Activated CD8-positive, alpha-beta T cell treated with anti-CD3 and anti-CD28 coated beads, Interleukin-2, amount 10 ng/mL, durations not matched to agents 7 days and 5 days (primary cell): Measurements from ENCODE around the gene ARIH1. TPM values are rescaled to one million over a fixed set of nuclear protein-coding genes. Genes with fewer than 3 reads are reported as not detected.
"Not testable (repeated sequence)": the region's sequence is repeated elsewhere in the genome, so short reads cannot be mapped to it uniquely, and the experiment has no call there.

ENCODE experiments used
- ATAC-seq: fragments of 150-1000 bp; cut with Tn5 transposase; one replicate; pipeline ENCODE4 v1.10.0; 2021; ENCODE audit warnings: moderate library complexity
- CTCF ChIA-PET: fragments of 350-600 bp; sonication (Branson Sonifier 250); formaldehyde crosslinking; loops from one replicate; lab custom pipeline; 2021; ENCODE audit warnings: antibody characterized with exemption; lab: Charles Lee
- POLR2A ChIA-PET: fragments of 350-600 bp; sonication (Branson Sonifier 250); formaldehyde crosslinking; loops from one replicate; lab custom pipeline; 2021; ENCODE audit warnings: antibody characterized with exemption; lab: Charles Lee
- DNase-seq: peaks from one replicate; pipeline ENCODE4 v3.0.0-alpha.2; 2020
- H3K27ac Mint-ChIP-seq: one replicate; pipeline ENCODE4 v1.8.0; 2021; ENCODE audit warnings: mild to moderate bottlenecking, mixed read lengths
- H3K27me3 Mint-ChIP-seq: one replicate; pipeline ENCODE4 v1.8.0; 2021; ENCODE audit warnings: low read depth, mixed read lengths
- H3K36me3 Mint-ChIP-seq: one replicate; pipeline ENCODE4 v1.8.0; 2021; ENCODE audit warnings: low read depth, mixed read lengths
- H3K4me1 Mint-ChIP-seq: one replicate; pipeline ENCODE4 v1.8.0; 2021; ENCODE audit warnings: low read depth, mixed read lengths
- H3K4me3 Mint-ChIP-seq: one replicate; pipeline ENCODE4 v1.8.0; 2021; ENCODE audit warnings: mild to moderate bottlenecking, mixed read lengths
- H3K9me3 Mint-ChIP-seq: one replicate; pipeline ENCODE4 v1.8.0; 2022; ENCODE audit warnings: mixed read lengths; ENCODE audit not compliant: insufficient read depth
- total RNA-seq, 2 experiments: library from RNA; stranded (reverse); gene quantifications; one replicate each; pipeline ENCODE4 v1.2.3, GENCODE V29; 2021

Gene ARIH1
- total RNA-seq, 2 experiments from 2014 or later = 110 to 119 TPM

GRCh38 chr15:72636519-72637282 is 162.6 kb downstream of the ARIH1 start:
- H3K27me3 Mint-ChIP-seq, H3K4me1 Mint-ChIP-seq, POLR2A ChIA-PET, H3K36me3 Mint-ChIP-seq, CTCF ChIA-PET, H3K9me3 Mint-ChIP-seq, H3K27ac Mint-ChIP-seq: not testable (repeated sequence)
- peak overlapping the region; percentile 46 for H3K4me3 Mint-ChIP-seq
- DNase-seq = peak; percentile 82
- peak; percentile 80 for ATAC-seq

DNA sequence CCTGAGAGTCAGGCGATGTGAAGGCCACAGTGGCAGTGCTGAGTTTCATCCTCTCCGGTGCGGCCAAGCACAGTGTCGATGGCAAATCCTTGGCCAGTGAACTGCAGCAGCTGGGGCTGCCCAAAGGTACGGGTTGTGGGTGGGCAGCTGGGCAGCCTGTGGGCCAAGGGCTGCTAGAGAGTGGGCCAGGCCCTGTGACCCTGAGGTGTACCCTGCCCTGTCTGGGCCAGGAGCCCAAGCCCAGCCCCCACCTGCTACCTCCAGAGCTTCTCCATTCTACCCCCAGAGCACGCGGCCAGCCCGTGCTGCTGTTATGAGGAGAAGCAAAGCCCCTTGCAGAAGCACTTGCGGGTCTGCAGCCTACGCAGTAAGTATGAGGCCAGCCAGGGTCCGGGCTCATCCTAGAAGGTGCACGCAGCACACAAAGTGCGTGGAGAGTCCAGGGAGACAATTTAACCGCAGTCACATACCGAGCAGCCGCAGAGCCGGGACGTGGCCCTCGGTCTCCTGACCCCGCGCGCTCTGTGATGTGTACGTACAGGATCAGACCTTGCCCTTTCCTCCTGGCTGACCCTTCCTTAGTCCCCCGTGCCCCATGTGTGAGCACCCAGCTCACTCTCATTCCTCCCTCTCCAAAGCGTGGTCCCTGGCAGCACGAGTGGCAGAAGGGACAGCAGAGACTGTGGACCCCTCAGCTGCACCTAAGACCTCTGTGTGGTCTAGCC is 165.8 kb downstream of the ARIH1 start:
- POLR2A ChIA-PET, CTCF ChIA-PET, H3K27ac Mint-ChIP-seq, H3K36me3 Mint-ChIP-seq, ATAC-seq, H3K9me3 Mint-ChIP-seq, H3K4me1 Mint-ChIP-seq, H3K27me3 Mint-ChIP-seq, DNase-seq, H3K4me3 Mint-ChIP-seq: not testable (repeated sequence)

DNA sequence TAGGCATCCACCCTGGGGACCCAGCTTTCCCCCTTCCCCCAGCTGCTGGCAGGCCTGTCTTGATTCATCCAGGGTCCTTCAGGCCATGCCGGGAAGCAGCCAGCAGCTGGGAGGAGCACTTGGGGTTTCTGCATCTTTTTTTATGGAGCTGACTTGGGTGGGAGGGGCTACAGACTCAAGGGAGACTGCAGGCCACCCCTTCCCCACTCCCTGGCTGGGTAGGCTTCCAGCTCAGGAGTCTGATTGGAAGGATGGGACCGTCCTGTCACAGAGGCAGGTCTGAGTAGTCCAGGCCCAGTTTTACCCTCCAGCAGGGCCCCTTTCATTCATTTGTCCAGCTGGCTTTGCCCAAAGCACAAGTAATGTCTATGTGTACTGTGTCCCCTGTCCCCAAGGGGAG is 168.1 kb downstream of the ARIH1 start:
- H3K27ac Mint-ChIP-seq, H3K4me3 Mint-ChIP-seq, CTCF ChIA-PET, POLR2A ChIA-PET, H3K36me3 Mint-ChIP-seq, H3K4me1 Mint-ChIP-seq, H3K9me3 Mint-ChIP-seq, H3K27me3 Mint-ChIP-seq, ATAC-seq, DNase-seq: not testable (repeated sequence)

DNA sequence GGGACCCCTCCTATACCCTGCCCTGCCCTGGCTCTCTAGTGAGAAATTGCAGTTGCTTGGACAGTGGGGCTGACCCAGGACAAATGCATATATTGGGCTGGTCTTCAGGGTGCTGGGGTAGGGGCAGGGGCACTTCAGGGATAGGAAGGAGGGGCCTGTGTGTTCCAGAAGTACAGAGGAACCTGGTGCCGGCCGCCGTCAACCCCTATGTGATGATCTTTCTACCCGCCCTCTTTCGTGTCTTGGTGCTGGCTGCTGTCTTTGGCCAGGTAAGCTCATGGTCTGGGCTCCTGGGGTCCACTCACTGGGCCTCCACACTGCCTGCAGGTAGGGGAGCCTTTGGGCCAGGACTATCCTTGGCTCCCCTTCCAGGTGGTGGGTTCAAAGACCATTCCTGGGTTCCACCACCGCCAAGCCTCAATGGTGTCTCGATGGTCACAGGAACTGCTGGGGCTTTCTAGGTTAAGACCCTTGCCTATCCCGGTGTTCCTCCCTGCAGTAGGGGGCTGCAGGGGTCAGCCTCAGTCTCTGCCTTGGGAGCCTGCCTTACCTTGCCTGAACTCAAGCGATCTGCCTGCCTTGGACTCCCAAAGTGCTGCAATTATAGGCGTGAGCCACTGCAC is 174.6 kb downstream of the ARIH1 start:
- CTCF ChIA-PET, H3K27me3 Mint-ChIP-seq, H3K4me3 Mint-ChIP-seq, H3K36me3 Mint-ChIP-seq, H3K9me3 Mint-ChIP-seq, H3K4me1 Mint-ChIP-seq, H3K27ac Mint-ChIP-seq, ATAC-seq, POLR2A ChIA-PET, DNase-seq: not testable (repeated sequence)

Other genes with a start within 250 kb of the ARIH1 start
- gene PKM, start 243.1 kb upstream of the ARIH1 start, total RNA-seq = 1,000 to 10,000 TPM; 1,272 to 1,311 TPM
- gene PARP6, start 201.8 kb upstream of the ARIH1 start, total RNA-seq = 10 to 100 TPM; 54.0 to 57.0 TPM
- under 1 TPM; 0.45 to 0.70 TPM for gene CELF6, start 154.2 kb upstream of the ARIH1 start, total RNA-seq
- gene HEXA, start 98.3 kb upstream of the ARIH1 start, total RNA-seq = 10 to 100 TPM; 80.9 to 87.3 TPM
- not detected for gene TMEM202, start 76.0 kb upstream of the ARIH1 start, total RNA-seq
- not detected for gene GOLGA6B, start 180.4 kb downstream of the ARIH1 start, total RNA-seq
- gene HIGD2B, start 211.9 kb downstream of the ARIH1 start, total RNA-seq = under 1 TPM in 1 of 2 experiments, not detected in 1; 0.24 TPM
- 10 to 100 TPM in 1 of 2 experiments, 1 to 10 TPM in 1; 9.2 to 11.6 TPM for gene BBS4, start 211.9 kb downstream of the ARIH1 start, total RNA-seq